Endothelial cell of umbilical vein (primary cell): ENCODE results near the gene SMAD7. TPM values are rescaled to one million over a fixed set of nuclear protein-coding genes. Genes with fewer than 3 reads are reported as not detected.

Source experiments
- BruUV-seq: library from RNA; stranded (reverse); fragments of 400-500 nt; replicated peaks from 2 replicates; lab custom pipeline; 2021; lab: Mats Ljungman, UMichigan
- CTCF ChIA-PET: fragments of 300-600, 350-600 bp; sonication (Branson Sonifier 250); formaldehyde crosslinking; loops from one replicate; lab custom pipeline; 2021; ENCODE audit warnings: antibody characterized with exemption, inconsistent platforms; lab: Charles Lee
- POLR2A ChIA-PET: fragments of 300-600, 350-600 bp; sonication (Branson Sonifier 250); formaldehyde crosslinking; loops from one replicate; lab custom pipeline; 2021; ENCODE audit warnings: antibody characterized with exemption, inconsistent platforms; lab: Charles Lee
- DNase-seq: peaks from one replicate; pipeline ENCODE4 v3.0.0-alpha.2; 2011; ENCODE audit warnings: low read depth, low spot score
- FAIRE-seq: peaks from 2 replicates; lab custom pipeline; 2011; peaks lifted over from hg19 to GRCh38; lab: Jason Lieb, UNC
- H2AFZ ChIP-seq: 2 replicates; pipeline ENCODE4 v1.6.0; 2012; ENCODE audit warnings: low read depth, low read length, control low read depth, inconsistent platforms
- H3K27ac ChIP-seq: 2 replicates; pipeline ENCODE4 v1.5.1; 2011; ENCODE audit warnings: low read depth, mild to moderate bottlenecking, control low read depth, low read length, moderate library complexity; ENCODE audit not compliant: insufficient read depth
- H3K27me3 ChIP-seq, 2 experiments: 2 replicates each; pipeline versions ENCODE4 v1.6.0 to v1.6.1; 2011; ENCODE audit warnings: low read length in 2 of 2, mixed read lengths in 1 of 2; ENCODE audit not compliant: control insufficient read depth in 2 of 2, insufficient read depth in 2 of 2
- H3K36me3 ChIP-seq, 2 experiments: 2 replicates in 1 of 2; 3 replicates in 1 of 2; pipeline ENCODE4 v1.5.1; 2011; ENCODE audit warnings: low read length in 2 of 2, mild to moderate bottlenecking in 1 of 2, moderate library complexity in 1 of 2; ENCODE audit not compliant: control insufficient read depth in 2 of 2, insufficient read depth in 2 of 2; ENCODE audit errors: extremely low read depth in 1 of 2
- H3K4me1 ChIP-seq: 3 replicates; pipeline ENCODE4 v1.5.1; 2011; ENCODE audit warnings: mild to moderate bottlenecking, low read length; ENCODE audit not compliant: control insufficient read depth, insufficient read depth; ENCODE audit errors: extremely low read depth
- H3K4me2 ChIP-seq: 2 replicates; pipeline ENCODE4 v1.6.1; 2011; ENCODE audit warnings: low read length, control low read depth, mixed read lengths; ENCODE audit not compliant: insufficient read depth
- H3K4me3 ChIP-seq, 3 experiments: fragments of 200-600 bp in 1 of 3; sonication (generic), shearing (Covaris generic) in 1 of 3; replicated peaks in 1 of 3; 2 replicates each; pipeline ENCODE4 v1.5.1; 2011 to 2016; ENCODE audit warnings: control low read depth in 3 of 3, low read length in 3 of 3, mild to moderate bottlenecking in 2 of 3, inconsistent platforms in 1 of 3, low read depth in 1 of 3, moderate library complexity in 1 of 3; ENCODE audit not compliant: insufficient read depth in 1 of 3
- H3K79me2 ChIP-seq: 2 replicates; pipeline ENCODE4 v1.6.0; 2012; ENCODE audit warnings: low read length, inconsistent platforms; ENCODE audit not compliant: control insufficient read depth, insufficient read depth
- H3K9ac ChIP-seq: replicated peaks from 2 replicates; pipeline ENCODE3; 2011; ENCODE audit warnings: low read length, control low read depth; ENCODE audit not compliant: insufficient read depth; ENCODE audit errors: extremely low read depth
- H3K9me1 ChIP-seq: replicated peaks from 3 replicates; pipeline ENCODE4 v1.6.0; 2011; ENCODE audit warnings: mild to moderate bottlenecking, low read length; ENCODE audit not compliant: control insufficient read depth, insufficient read depth; ENCODE audit errors: extremely low read depth
- H3K9me3 ChIP-seq: replicated peaks from 2 replicates; pipeline ENCODE4 v1.5.1; 2012; ENCODE audit warnings: low read length, inconsistent platforms; ENCODE audit not compliant: control insufficient read depth, insufficient read depth
- H4K20me1 ChIP-seq: replicated peaks from 2 replicates; pipeline ENCODE3; 2011; ENCODE audit warnings: mild to moderate bottlenecking, low read length; ENCODE audit not compliant: control insufficient read depth, insufficient read depth; ENCODE audit errors: extremely low read depth
- CTCF ChIP-seq, 2 donors: IDR thresholded peaks; 1 replicate in 1 of 2; 2 replicates in 1 of 2; pipeline ENCODE4 v1.5.1; 2011; ENCODE audit warnings: low read length in 2 of 2, mild to moderate bottlenecking in 2 of 2, moderate library complexity in 2 of 2, control low read depth in 1 of 2, inconsistent platforms in 1 of 2, low read depth in 1 of 2; ENCODE audit not compliant: insufficient read depth in 1 of 2; ENCODE audit errors: extremely low read depth in 1 of 2
- EZH2 ChIP-seq: IDR thresholded peaks from 2 replicates; pipeline ENCODE4 v1.6.1; 2012; ENCODE audit warnings: borderline replicate concordance, low read depth, mild to moderate bottlenecking, moderate library complexity, low read length, inconsistent platforms; ENCODE audit not compliant: severe bottlenecking
- GATA2 ChIP-seq: IDR thresholded peaks from 2 replicates; pipeline ENCODE4 v1.7.0; 2011; ENCODE audit warnings: low read depth, mild to moderate bottlenecking, moderate library complexity, mixed read lengths, low read length; ENCODE audit not compliant: insufficient read length, insufficient read depth
- JUN ChIP-seq: IDR thresholded peaks from 2 replicates; pipeline ENCODE4 v1.6.1; 2011; ENCODE audit warnings: borderline replicate concordance, low read depth; ENCODE audit not compliant: insufficient read length, insufficient read depth
- MYC ChIP-seq: IDR thresholded peaks from one replicate; pipeline ENCODE4 v1.6.1; 2011; ENCODE audit warnings: mild to moderate bottlenecking, low read depth, low read length
- POLR2A ChIP-seq: IDR thresholded peaks from 2 replicates; pipeline ENCODE4 v1.6.1; 2012; ENCODE audit warnings: low read depth, mild to moderate bottlenecking, control low read depth, low read length
- POLR2AphosphoS5 ChIP-seq: IDR thresholded peaks from 2 replicates; pipeline ENCODE4 v1.6.1; 2012; ENCODE audit warnings: low read depth, mild to moderate bottlenecking, control low read depth, low read length, moderate library complexity; ENCODE audit not compliant: insufficient read depth
- dilution Hi-C: fragments of 300-500 bp; cut with MboI; formaldehyde crosslinking; loops from one replicate; pipeline ENCODE4 v1.15.0; 2019; ENCODE audit warnings: low sequenced_read_pairs; ENCODE audit not compliant: extremely low pct_ligation_motif_present
- intact Hi-C: fragments of 100-400 bp; cut with micrococcal nuclease; formaldehyde crosslinking; loops from one replicate; pipeline ENCODE4 v1.10.0; 2022
- polyA plus RNA-seq, 4 experiments: library from polyadenylated mRNA; depleted of rRNA in 3 of 4; stranded (reverse) in 3 of 4; unstranded in 1 of 4; fragments of >200 nt; gene quantifications; 2 replicates each; pipeline versions ENCODE4 v1.2.1 to v1.2.3, GENCODE V29; 2011 to 2012; ENCODE audit warnings: missing spikeins in 1 of 4
- total RNA-seq: library from RNA; stranded (reverse); gene quantifications from 2 replicates; pipeline ENCODE4 v1.2.3, GENCODE V29; 2021
- TF ChIP-seq, protein P1 (sequence below): IDR thresholded peaks from 2 replicates; pipeline ENCODE4 v1.6.1; 2011; ENCODE audit not compliant: insufficient read depth, insufficient read length

The SMAD7 gene
- total and polyA plus RNA-seq, 2 donors (not counting 3 experiments of a cell fraction or from before 2014, with no cell fraction given): 3.6 to 8.0 TPM

DNA sequence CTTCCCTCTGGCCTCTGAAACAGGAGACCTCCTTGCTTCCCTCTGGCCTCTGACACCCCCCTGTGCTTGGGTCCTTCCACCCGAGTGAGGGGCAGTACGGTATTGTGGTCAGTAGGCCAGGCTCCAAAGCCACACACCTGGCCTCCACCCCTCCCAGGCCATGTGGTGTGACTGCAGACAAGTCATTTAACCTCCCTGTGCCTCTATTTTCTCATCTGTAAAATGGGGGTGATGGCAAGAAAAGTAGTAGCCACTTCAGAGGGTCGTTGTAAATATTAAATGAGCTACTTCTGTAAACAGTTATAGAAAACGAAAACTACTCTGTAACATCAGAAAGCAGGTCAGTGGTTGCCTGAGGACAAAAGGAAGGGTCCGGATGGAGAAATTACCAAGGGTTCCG is 74.2 kb downstream of the SMAD7 start:
- no peak overlapping the region for H3K9ac ChIP-seq
- no peak overlapping the region for H2AFZ ChIP-seq
- intact Hi-C loops: no loop called here
- no peak overlapping the region for H3K4me2 ChIP-seq
- DNase-seq (no peak), FAIRE-seq (no peak)
- no peaks in the 10 kb centered on the region for H3K9me3 ChIP-seq
- no peaks in the 10 kb centered on the region for H3K27me3 ChIP-seq
- H3K4me1 ChIP-seq: peaks cover 8% of the 10 kb centered on the region
- no TSS peak for BruUV-seq
- H3K4me3 ChIP-seq: no peak overlapping the region
- no peaks in the 10 kb centered on the region for H4K20me1 ChIP-seq
- ChIA-PET CTCF (interaction anchor here (0.8 to 1.4 kb wide), 4 partner anchors 26 to 105 kb away, joined by 3 to 4 read pairs (median 3); no protein-coding TSS in a partner anchor), POLR2A (no interaction called here)
- H3K79me2 ChIP-seq: no peaks in the 10 kb centered on the region
- no peaks in the 10 kb centered on the region for H3K9me1 ChIP-seq
- H3K36me3 ChIP-seq: no peaks in the 10 kb centered on the region
- H3K27ac ChIP-seq: no peak overlapping the region
- TF ChIP-seq MYC: no peak
- no peak for TF ChIP-seq POLR2A
- TF ChIP-seq EZH2: no peak
- TF ChIP-seq, protein P1, sequence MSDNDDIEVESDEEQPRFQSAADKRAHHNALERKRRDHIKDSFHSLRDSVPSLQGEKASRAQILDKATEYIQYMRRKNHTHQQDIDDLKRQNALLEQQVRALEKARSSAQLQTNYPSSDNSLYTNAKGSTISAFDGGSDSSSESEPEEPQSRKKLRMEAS: no peak
- no peak for TF ChIP-seq GATA2
- no peak for TF ChIP-seq JUN
- no peak for TF ChIP-seq POLR2AphosphoS5
- no peak for TF ChIP-seq CTCF (IDR thresholded peaks at IDR 0.05; ENCODE audit: extremely low read depth in 1 of 2, insufficient read depth in 1 of 2, low read depth in 1 of 2, low read length in 2 of 2)
- dilution Hi-C loops: no loop called here
